Stimulated activated naive CD8-positive, alpha-beta T cell treated with anti-CD3 and anti-CD28 coated beads, Interleukin-15, Interleukin-2, amounts not matched to agents 100 ng/mL and 50 ng/mL, for 24 hours (primary cell): Measurements from ENCODE around the gene CFAP20DC.
"Not testable (repeated sequence)": the region's sequence is repeated elsewhere in the genome, so short reads cannot be mapped to it uniquely, and the experiment has no call there.

Experiments
- H3K27ac Mint-ChIP-seq: one replicate; pipeline ENCODE4 v1.8.0; 2021; ENCODE audit warnings: mild to moderate bottlenecking, mixed read lengths
- H3K27me3 Mint-ChIP-seq: one replicate; pipeline ENCODE4 v1.8.0; 2021; ENCODE audit warnings: mixed read lengths
- H3K36me3 Mint-ChIP-seq: one replicate; pipeline ENCODE4 v1.8.0; 2021; ENCODE audit warnings: low read depth, mixed read lengths
- H3K4me1 Mint-ChIP-seq: one replicate; pipeline ENCODE4 v1.8.0; 2021; ENCODE audit warnings: low read depth, mixed read lengths
- H3K4me3 Mint-ChIP-seq: one replicate; pipeline ENCODE4 v1.8.0; 2021; ENCODE audit warnings: mild to moderate bottlenecking, mixed read lengths
- H3K9me3 Mint-ChIP-seq: one replicate; pipeline ENCODE4 v1.8.0; 2021; ENCODE audit warnings: mixed read lengths

Gene CFAP20DC

DNA sequence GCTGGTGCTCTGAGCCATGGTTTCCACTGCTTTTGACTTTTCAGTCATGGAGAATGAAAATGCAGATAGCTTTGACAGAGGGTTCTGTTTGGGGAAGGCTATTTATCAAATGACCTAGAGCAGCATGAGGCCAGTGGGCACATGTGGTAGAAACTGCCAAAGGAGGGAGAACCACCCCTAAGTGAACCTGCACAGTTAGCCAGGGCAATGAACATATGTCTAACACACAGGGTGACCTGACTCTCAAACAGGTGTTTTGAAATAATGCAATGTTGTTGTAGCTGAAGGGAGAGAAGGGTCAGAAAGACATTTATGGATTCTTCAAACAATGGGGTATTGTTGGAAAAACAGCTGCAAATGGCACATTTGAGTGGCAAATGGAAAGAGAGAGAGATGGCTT, 208.9 kb downstream of the CFAP20DC start:
- Mint-ChIP-seq H3K36me3 (no peaks in the 10 kb centered on the region), H3K4me3 (no peak overlapping the region), H3K27me3 (no peaks in the 10 kb centered on the region), H3K4me1 (no peaks in the 10 kb centered on the region), H3K9me3 (no peaks in the 10 kb centered on the region), H3K27ac (no peak overlapping the region)

DNA sequence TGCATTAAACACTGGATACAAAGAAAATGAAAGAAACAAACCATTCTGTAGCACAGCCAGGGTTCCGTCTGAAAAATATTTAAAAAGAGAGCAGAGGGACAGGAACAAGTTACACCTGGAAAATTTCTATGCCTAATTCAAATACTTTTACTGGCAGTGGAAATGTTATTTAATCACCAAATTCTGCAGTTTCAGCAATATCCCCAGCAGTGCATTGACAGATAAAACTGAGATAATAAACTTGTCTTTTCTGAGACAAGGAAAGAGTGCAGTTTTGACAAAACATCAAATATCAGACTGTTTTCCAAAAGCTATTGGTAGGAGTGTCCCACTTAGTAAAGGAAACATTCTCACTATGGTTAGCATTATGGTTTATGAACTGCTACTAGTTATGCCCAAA, 209.9 kb downstream of the CFAP20DC start:
- Mint-ChIP-seq H3K9me3 (no peaks in the 10 kb centered on the region), H3K4me1 (no peaks in the 10 kb centered on the region), H3K36me3 (no peaks in the 10 kb centered on the region), H3K27ac (no peak overlapping the region), H3K27me3 (no peaks in the 10 kb centered on the region), H3K4me3 (no peak overlapping the region)

DNA sequence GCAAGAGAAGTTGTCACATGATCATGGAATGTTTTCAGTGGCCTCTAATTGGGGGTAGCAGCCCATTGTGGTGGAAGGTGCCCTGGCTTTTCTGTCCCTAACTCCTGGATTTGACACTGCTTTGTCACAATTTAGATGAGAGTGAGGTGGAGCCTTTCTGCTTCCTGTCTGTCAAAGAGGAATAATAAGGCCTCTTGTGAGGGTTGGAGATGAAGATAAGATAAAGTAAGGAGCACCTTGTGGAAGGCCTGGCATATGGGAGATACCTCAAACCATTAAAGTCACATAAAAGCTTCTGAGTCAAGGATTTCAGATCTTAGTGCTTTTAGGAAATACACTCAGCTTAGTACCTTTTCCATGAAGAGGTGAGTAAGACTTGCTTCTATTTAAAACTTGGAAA, 210.6 kb downstream of the CFAP20DC start:
- Mint-ChIP-seq H3K27me3 (no peaks in the 10 kb centered on the region), H3K36me3 (no peaks in the 10 kb centered on the region), H3K4me1 (no peaks in the 10 kb centered on the region), H3K9me3 (no peaks in the 10 kb centered on the region), H3K27ac (no peak overlapping the region), H3K4me3 (no peak overlapping the region)

DNA sequence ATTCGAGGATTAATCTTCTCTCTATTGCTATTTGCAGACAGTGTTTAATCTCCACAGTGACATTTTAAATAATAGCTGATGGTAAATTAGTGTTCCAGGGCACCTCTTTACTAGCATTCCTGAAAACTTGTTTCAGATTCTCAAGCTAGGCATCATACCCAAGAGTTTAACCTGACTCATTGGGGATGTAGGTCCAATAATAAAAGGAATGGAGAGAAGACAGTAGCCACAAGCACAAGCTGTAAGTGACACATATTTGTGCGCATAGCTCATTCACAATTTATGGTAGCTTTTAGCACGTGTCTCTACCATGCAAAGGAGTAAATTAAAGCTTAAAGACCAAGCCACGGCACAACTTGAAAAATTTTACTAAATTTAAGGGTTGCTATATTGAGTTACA, 212.0 kb downstream of the CFAP20DC start:
- H3K4me1 Mint-ChIP-seq = no peaks in the 10 kb centered on the region
- no peak overlapping the region for H3K27ac Mint-ChIP-seq
- H3K36me3 Mint-ChIP-seq = no peaks in the 10 kb centered on the region
- H3K27me3 Mint-ChIP-seq = no peaks in the 10 kb centered on the region
- H3K4me3 Mint-ChIP-seq = no peak overlapping the region
- no peaks in the 10 kb centered on the region for H3K9me3 Mint-ChIP-seq

DNA sequence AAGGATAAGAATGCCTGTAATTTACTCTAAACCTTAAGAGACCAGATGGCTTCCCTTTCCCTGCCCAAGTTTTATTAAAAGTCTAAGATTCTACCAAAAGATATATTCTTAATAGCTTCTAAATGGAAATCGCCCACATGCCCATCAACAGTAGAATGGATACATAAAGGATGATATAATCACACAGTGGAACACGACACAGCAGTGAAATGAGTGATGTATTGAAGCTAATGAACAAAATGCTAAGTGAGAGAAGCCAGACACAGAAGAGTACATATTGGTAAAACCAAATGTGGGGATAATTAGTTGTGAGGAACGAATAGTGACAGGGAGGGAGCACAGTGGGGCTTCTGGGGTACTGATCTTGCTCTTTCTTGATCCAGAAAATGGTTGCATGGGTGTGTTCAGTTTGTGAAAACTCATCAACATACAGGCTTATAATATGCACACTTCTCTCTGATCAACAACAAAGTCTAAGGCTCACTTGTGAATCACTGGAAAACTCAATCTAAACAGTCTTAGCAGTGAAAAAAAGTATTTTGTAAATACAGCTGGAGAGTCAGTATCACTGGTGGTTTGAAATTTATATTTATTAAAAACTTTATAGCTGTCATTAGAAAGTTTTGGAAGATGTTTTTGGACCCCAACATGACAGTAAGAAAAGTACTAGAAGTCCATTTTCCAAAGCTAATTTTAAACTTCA, 212.5 kb downstream of the CFAP20DC start:
- Mint-ChIP-seq H3K27me3 (no peaks in the 10 kb centered on the region), H3K4me3 (no peak overlapping the region), H3K27ac (no peak overlapping the region), H3K36me3 (no peaks in the 10 kb centered on the region), H3K4me1 (no peaks in the 10 kb centered on the region), H3K9me3 (no peaks in the 10 kb centered on the region)

DNA sequence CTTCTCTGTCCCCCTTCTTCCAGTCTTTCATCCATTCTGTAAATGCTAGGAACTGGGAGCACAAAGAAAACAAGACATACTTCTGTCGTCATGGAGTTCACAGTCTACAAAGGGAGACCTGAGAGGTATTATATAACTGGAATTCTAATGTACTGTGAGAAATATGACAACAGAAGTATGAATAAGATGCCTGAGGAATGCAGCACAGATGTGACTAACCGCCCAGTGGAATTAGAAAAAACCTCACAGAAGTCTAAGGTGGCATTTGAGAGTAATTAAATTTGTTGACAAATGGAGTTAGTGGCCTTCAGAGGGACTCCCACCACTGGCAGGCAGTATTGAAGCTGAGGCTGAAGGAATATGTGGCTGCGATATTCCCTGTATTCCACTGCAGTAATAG, 214.7 kb downstream of the CFAP20DC start:
- H3K27me3 Mint-ChIP-seq = no peaks in the 10 kb centered on the region
- H3K36me3 Mint-ChIP-seq = no peaks in the 10 kb centered on the region
- H3K4me1 Mint-ChIP-seq = no peaks in the 10 kb centered on the region
- H3K4me3 Mint-ChIP-seq = no peak overlapping the region
- H3K9me3 Mint-ChIP-seq = no peaks in the 10 kb centered on the region
- no peak overlapping the region for H3K27ac Mint-ChIP-seq

DNA sequence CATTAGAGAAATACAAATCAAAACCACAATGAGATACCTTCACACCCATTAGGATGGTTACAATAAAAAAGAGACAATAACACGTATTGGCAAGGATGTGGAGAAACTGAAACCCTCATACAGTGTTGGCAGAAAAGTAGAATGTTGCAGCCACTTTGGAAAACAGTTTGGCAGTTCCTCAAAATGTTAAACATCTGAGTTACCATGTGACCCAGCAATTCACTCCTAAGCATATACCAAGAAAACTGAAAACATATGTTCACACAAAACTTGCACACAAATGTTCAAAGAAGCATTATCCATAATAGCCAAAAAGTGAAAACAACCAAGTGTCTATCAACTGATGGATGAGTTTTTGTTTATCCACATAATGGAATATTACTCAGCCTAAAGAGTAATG, 216.3 kb downstream of the CFAP20DC start:
- Mint-ChIP-seq H3K4me1 (no peaks in the 10 kb centered on the region), H3K9me3 (no peaks in the 10 kb centered on the region), H3K4me3 (no peak overlapping the region), H3K27ac (no peak overlapping the region), H3K36me3 (no peaks in the 10 kb centered on the region), H3K27me3 (no peaks in the 10 kb centered on the region)

DNA sequence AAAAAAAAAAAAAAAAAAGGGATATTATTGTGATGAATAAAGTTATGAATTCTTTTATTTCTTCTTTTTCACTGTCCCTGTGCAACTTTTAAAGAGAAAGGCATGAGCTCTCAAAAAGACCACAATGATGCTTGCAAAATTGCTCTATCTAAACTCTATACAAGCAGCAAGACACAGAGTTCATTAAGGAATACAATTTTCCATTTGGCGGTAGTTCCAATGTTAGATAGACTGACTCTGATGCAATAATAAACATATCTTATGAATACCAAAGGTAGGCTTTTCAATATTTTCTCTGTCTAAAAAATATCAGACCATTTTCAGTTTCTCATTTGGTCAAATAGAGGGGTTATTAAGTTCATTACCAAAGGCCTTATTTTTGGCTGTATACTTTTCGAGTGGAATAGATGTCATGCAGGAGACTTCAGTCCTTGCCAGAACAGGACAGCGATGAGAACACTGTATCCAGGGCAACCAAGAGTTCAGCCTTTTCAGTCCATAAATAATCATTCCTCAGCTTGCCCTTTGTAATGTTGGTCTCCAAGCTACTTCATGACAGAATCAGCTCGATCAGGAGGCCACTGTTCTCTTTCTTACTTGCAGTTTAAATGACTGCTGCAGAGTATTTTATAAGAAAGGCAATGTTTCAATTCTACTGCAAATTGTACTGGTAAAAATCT, 220.4 kb downstream of the CFAP20DC start:
- Mint-ChIP-seq H3K9me3 (no peaks in the 10 kb centered on the region), H3K27me3 (no peaks in the 10 kb centered on the region), H3K36me3 (no peaks in the 10 kb centered on the region), H3K27ac (no peak overlapping the region), H3K4me3 (no peak overlapping the region), H3K4me1 (no peaks in the 10 kb centered on the region)

DNA sequence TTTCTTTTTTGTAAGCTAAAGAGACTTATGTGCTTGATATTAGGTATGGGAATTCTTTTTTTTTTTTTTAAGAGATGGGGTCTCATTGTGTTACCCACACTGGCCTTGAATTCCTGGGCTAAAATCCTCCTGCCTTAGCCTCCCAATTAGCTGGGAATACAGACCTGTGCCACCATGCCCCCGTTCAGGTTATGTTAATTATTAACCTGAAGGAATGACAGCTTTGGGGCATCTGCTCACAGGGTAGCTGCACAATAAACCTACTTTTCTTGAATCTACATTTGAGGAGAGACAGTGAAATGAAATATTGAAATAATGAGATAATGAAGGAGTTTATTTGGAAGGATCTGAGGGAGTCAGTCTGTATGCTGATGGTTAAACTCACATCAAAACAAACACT, 225.0 kb downstream of the CFAP20DC start:
- no peak overlapping the region for H3K4me3 Mint-ChIP-seq
- H3K9me3 Mint-ChIP-seq = no peaks in the 10 kb centered on the region
- H3K27ac Mint-ChIP-seq = no peak overlapping the region
- H3K4me1 Mint-ChIP-seq = no peaks in the 10 kb centered on the region
- H3K36me3 Mint-ChIP-seq = no peaks in the 10 kb centered on the region
- H3K27me3 Mint-ChIP-seq = no peaks in the 10 kb centered on the region

DNA sequence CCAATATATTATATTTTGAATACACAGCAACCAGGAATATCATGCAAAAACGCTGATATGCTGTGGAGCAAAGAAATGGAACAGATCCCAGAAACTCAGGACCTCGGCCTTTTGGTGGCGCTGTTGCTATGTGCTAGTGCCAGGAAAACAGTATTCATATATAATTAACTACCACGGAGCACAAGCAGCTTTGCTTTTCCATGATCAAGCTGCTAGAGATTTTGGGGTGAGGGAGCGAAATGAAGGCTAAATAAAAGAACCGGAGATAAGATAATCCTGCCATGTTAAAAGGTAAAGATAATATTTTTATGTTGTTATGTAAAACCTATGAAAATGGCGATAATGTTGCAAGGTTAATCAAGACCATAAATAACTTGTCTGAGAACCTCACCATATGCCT, 225.5 kb downstream of the CFAP20DC start:
- no peaks in the 10 kb centered on the region for H3K9me3 Mint-ChIP-seq
- H3K4me3 Mint-ChIP-seq = no peak overlapping the region
- H3K27me3 Mint-ChIP-seq = no peaks in the 10 kb centered on the region
- H3K27ac Mint-ChIP-seq = no peak overlapping the region
- H3K36me3 Mint-ChIP-seq = no peaks in the 10 kb centered on the region
- H3K4me1 Mint-ChIP-seq = no peaks in the 10 kb centered on the region

DNA sequence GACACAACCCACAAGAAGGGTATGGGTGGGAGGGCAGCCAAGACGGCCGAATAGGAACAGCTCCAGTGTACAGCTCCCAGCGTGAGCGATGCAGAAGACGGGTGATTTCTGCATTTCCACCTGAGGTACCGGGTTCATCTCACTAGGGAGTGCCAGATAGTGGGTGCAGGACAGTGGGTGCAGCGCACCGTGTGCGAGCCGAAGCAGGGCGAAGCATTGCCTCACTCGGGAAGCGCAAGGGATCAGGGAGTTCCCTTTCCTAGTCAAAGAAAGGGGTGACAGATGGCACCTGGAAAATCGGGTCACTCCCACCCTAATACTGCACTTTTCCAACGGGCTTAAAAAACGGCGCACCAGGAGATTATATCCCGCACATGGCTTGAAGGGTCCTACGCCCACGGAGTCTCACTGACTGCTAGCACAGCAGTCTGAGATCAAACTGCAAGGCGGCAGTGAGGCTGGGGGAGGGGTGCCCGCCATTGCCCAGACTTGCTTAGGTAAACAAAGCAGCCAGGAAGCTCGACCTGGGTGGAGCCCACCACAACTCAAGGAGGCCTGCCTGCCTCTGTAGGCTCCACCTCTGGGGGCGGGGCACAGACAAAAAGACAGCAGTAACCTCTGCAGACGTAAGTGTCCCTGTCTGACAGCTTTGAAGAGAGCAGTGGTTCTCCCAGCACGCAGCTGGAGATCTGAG, 243.1 kb downstream of the CFAP20DC start:
- not testable (repeated sequence) for H3K27ac Mint-ChIP-seq, H3K4me1 Mint-ChIP-seq, H3K4me3 Mint-ChIP-seq, H3K36me3 Mint-ChIP-seq, H3K27me3 Mint-ChIP-seq, H3K9me3 Mint-ChIP-seq

DNA sequence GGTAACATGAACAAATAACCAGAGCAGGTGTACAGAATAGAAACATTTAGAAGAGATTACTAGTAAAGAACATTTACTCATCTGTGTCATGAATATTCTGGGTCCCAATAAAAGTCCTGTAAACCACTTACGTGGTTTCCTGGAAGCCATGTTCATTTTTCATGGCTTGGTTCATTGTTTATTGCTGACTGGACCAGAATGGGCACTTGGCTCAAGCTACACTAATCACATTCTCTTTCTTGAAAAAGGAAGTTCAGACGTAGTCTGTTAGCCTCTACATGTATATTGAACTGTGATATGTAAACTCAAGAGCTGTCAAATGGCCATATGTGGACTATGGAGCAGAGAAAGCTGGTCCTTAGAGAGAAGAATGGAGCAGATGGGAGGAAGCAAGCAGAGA, 244.9 kb downstream of the CFAP20DC start:
- Mint-ChIP-seq H3K4me3 (no peak overlapping the region), H3K4me1 (no peaks in the 10 kb centered on the region), H3K36me3 (no peaks in the 10 kb centered on the region), H3K27ac (no peak overlapping the region), H3K27me3 (no peaks in the 10 kb centered on the region), H3K9me3 (peaks cover 5% of the 10 kb centered on the region)

DNA sequence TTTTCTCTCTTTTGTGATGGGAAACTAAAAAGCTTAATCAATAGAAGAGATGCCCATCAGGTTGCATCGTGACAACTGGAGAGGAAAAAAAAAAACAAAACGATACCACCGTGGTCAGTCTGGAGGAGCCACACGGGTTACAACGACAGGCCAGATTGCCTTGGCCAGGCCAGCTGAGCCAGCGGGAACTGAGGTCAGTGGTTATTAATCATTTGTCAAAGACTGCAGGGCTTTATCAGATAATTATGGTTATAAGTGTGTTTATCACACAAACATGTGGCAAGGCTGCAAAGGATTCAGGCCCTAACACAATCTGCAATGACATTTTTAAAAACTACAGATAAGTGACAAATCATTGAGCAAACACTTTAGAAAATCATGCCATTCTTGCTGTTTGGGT, 248.3 kb downstream of the CFAP20DC start:
- Mint-ChIP-seq H3K4me3 (no peak overlapping the region), H3K27me3 (no peaks in the 10 kb centered on the region), H3K27ac (no peak overlapping the region), H3K4me1 (no peaks in the 10 kb centered on the region), H3K36me3 (no peaks in the 10 kb centered on the region), H3K9me3 (no peaks in the 10 kb centered on the region)

DNA sequence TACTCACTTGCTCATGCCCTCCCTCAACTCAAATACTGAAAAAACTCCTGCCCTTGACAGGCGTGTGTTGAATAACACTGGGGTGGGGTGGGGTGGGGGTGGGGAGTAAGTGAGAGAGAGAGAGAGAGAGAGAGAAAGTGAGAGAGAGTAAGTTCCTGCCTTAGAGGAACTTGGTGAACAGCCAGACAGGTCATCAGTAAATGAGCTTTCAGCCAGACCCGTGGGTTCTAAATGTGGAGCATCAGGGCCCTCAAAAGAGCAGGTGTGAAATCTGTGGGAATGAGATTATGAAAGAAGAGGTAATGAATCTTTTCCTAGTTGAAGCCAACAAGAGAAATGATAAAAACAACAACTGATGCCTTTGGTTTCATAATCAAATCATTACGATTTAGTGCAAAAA, 248.9 kb downstream of the CFAP20DC start:
- Mint-ChIP-seq H3K36me3 (no peaks in the 10 kb centered on the region), H3K4me3 (no peak overlapping the region), H3K4me1 (no peaks in the 10 kb centered on the region), H3K27ac (no peak overlapping the region), H3K9me3 (no peaks in the 10 kb centered on the region), H3K27me3 (peaks cover 1% of the 10 kb centered on the region)

DNA sequence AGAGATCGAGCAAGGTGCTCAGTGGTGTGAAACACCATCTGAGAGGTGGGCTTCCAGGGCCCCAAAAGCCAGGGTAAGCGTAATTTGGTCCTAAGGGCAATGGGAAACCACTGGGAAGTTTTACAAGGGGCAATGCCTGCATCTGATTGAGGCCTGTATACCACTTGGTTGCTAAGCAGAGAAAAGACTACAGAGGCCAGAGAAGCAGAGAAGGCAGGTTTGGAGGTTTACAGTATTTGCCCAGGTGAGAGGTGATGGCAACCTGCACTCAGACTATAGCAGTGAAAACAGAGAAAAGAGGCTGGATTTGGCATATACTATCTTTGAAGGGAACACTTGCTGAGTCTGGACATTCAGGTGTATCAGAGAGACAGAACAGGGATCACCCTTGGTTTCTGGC, 249.8 kb downstream of the CFAP20DC start:
- Mint-ChIP-seq H3K27me3 (peaks cover 4% of the 10 kb centered on the region), H3K4me3 (no peak overlapping the region), H3K4me1 (no peaks in the 10 kb centered on the region), H3K9me3 (no peaks in the 10 kb centered on the region), H3K27ac (no peak overlapping the region), H3K36me3 (no peaks in the 10 kb centered on the region)
